Cerebellar cortex (tissue), 1 donor: ENCODE data around the gene CYP2R1.
A peak's percentile ranks its signal among the peaks of the same experiment; 100 is the strongest.

ENCODE experiments used
- DNase-seq: peaks from one replicate; pipeline ENCODE4 v3.0.0-alpha.2; 2015; ENCODE audit warnings: low spot score

The CYP2R1 gene, protein sequence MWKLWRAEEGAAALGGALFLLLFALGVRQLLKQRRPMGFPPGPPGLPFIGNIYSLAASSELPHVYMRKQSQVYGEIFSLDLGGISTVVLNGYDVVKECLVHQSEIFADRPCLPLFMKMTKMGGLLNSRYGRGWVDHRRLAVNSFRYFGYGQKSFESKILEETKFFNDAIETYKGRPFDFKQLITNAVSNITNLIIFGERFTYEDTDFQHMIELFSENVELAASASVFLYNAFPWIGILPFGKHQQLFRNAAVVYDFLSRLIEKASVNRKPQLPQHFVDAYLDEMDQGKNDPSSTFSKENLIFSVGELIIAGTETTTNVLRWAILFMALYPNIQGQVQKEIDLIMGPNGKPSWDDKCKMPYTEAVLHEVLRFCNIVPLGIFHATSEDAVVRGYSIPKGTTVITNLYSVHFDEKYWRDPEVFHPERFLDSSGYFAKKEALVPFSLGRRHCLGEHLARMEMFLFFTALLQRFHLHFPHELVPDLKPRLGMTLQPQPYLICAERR

DNA sequence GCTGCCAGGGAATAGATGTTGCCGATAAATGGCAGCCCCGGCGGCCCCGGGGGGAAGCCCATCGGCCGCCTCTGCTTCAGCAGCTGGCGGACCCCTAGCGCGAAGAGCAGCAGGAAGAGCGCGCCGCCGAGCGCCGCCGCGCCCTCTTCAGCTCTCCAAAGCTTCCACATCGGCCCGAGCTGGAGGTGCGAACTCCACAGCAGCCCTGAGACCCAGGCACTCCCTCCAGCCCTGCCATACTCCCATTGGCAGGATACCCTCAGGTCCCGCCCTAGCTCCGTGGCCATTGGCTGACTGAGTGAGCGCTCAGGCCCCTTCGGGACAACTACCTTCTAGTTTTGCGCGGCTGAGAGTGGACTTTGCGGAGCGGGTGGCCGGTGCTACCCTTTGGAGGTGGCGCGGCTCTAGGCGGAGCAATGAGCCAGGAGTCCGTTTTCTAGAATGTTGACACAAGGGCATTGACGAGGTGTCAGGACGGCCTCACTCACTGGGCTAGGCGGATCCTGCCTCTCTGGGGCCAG lies at the start of gene CYP2R1:
Gene CYP2R1 (minus strand): TSS at position 196 of the 521 bp plus-strand sequence. CDS start 26 bp downstream, at position 170.
- peak; percentile 98 for DNase-seq

- DNase-seq, result no peak
Observed at GRCh38 chr11:14938936-14939335, 46.9 kb upstream of the CYP2R1 start.

DNA sequence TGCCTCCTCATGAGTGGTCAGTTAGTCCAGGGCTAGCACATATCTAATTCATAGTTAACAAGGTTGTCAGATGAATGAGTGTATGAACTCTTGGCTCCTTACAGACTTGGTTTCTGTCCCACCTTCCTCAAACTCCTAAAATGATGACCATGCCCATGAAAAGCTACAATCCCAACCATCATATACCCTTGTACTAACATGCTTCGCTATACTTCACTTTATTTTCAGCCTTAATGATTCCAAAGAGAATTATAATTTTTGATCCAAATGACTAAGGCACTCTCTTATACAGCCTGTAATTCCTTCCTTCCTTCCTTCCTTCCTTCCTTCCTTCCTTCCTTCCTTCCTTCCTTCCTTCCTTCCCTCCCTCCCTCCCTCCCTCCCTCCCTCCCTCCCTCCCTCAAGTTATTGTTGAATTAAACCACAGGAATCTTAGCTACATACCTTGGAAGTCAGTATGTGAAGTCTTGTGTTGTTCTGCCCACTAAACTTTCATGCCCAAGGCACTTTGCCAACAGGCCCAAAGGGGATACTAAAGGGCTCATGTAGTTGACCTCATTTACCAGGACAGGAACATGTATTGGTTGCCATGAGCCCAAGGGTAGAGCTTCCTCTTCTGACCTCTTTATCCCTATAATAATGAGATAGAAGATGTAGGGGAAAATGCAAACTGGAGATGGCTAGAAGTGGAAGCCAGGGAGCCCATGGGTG lies 42.8 kb upstream of the CYP2R1 start:
- no peak for DNase-seq

GRCh38 chr11:14932447-14932846 lies 40.4 kb upstream of the CYP2R1 start:
- no peak for DNase-seq

DNA sequence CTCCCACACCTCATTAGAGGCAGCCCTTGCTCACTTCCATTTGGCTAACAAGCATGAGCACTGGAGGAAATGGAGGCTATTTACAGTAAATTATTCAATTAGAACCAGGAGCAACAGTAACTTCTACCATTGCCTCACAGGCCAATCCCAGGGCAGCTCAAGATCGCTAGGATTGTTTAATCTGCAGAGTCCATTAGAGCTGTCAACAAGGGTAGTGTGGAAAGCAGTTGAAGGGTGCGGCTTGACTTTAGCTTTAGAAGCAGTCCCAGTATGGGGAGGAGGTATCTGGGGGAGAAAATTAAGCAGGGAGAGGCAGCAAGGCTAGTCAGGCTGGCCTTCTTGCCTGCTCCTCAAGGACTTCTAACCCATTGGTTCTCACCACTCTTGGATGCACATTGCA lies 38.3 kb upstream of the CYP2R1 start:
- no peak for DNase-seq

DNA sequence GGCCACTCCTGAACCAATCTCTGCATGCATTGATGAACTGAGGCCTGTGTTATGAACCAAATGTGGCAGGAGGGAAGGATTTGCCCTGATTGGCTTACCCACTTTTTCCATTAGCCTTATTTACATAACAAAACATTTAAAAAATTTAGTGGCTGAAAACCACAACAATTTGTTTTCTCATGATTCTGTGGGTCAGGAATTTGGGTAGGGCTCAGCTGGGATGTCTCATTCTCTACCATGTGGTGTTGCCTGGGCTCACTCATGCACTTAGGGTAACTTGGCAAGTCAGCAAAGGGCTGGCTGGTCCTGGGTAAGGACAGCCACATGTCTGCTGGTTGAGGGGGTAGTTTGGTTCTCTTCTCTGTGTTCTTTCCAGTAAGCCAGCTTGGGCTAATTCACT lies 35.1 kb upstream of the CYP2R1 start:
- no peak for DNase-seq

DNA sequence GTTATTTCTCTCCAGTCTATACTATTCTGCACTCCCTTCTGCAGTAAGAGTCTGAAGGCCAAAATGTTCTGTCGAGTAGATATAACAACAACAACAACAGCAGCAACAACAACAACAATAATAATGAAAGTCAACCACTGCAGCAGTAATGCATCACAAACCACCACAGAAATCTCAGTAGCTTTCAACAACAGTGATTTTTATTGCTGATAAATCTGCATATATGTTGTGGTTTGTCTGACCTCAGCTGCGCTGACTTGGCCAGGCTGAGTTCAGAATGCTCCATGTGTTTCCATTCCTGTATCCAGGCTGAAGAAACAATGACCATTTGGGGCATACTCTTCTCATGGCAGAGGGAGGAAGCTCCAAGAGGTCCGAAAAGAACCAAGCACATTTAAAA lies 32.3 kb upstream of the CYP2R1 start:
- DNase-seq, result no peak

DNA sequence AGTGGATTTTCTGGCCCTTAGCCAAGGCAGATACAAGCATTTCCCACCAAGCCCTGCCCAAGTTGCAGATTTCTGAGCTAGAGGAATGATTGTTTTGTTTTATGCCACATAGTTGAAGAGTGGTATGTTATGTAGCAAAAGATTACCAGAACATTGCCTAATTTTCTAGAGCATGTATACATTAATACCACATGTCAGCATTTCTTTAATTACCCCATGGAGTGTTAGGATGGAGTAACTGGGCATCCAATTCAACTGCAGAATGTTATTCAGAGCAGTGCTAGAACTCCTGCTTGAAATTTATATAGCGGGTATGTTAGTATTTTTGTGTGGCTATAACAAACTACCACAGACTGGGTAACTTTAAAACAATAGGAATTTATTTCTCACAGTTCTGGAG lies 24.4 kb upstream of the CYP2R1 start:
- DNase-seq, result no peak

- no peak for DNase-seq
Observed at GRCh38 chr11:14914536-14914935, 22.5 kb upstream of the CYP2R1 start.

- DNase-seq, result peak; percentile 84
Observed at GRCh38 chr11:14908214-14908880, 16.3 kb upstream of the CYP2R1 start.

DNA sequence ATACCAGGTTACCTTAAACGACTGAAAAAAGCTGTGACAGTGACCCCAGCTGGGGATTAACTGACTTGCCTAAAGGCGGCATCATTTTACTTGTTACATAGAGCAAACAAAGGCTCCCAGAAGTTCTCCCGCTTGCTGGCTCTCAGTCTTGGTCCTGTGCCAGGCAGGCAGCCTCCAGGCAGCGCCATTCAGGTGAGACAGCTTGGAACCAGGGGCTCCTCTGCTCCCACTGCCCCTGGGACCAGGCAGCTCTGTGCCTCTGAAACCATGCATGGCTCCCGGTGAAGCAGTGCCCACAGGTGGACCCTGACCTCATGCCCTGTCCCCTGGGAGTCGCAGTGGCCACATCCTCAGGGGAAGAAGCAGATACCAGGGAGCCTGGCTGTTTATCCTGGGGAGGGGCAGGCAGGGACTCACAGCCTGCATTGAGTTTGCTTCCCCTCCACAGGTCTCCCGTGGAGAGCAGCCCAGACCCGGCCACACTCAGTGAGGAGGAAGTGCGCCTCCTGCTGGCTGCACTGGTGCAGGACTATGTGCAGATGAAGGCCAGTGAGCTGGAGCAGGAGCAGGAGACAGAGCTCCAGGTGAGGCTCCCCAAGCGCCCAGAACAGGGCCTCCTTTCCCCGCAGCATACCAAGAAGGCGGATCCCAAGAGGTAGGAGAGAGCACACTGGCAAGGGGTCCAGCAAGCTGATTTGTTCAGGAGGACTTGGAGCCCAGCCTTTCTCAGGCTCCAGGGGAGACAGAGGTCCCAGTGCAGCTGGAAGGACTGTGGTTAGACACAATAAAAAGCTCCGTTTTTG lies 15.6 kb upstream of the CYP2R1 start:
- DNase-seq, result peak; percentile 60

- DNase-seq, result no peak
Observed at GRCh38 chr11:14906993-14907392, 15.0 kb upstream of the CYP2R1 start.

DNA sequence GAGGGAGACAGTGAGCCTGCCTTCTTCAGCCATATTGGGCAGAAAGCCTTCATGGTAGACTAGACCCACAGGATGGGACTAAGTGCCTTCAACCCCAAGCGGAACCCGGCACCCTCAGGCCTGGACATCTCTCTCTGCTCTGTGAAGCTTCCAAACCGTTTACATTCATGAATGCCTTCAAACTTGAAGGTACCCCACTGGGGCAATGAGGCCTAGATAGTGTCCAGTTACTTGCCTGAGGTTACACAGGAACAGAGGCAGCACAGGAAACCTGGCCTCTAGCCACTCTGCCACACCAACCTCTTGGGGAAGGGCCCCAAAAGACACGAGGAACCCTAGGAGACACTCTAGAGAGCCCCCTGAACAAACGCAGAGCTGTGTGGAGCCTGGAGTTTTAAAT lies 14.5 kb upstream of the CYP2R1 start:
- no peak for DNase-seq

DNA sequence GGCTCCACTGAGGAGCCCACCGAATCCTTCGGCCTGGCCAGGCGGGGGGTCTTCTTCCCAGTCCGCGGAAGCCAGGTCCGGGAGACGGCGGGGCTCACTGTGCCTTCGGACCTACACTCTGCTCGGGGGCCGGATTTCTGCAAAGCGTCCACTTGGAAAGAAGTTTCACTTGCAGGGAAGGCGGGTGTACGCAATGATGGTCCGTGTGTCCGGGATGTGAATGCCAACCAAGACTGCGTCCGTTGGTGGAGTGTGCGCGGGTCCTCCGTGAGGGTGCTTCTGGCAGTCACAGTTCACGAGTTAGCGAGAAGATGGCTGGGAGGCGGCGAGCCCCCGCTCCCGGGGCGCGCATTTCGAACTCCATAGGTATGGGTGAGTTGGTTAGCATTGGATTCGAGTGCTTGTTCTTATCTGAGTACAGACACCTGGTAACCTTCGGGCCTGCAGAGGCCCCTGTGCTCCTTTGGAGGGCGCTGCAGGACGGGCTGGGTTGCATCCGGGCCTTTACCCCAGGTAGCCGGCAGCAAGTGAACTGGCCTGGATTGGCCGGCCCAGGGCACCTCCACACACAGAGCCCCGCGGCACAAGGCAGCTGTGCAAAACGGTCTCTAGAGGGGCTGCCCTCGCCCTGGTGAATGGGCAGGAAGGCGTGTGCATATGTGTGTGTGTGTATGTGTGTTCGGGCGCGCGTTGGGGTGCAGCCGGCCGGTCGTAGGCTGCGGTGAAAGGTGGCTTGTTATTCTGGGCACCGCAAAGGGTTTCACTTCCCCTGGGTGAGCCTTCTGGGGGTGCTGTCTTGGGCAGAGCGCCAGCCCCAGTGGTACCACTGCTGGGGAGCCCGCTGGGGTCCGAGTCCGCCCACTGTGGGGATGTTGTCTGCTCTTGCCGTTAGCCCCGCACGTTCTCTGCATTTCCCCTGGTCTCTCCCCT lies 13.3 kb upstream of the CYP2R1 start:
- peak; percentile 46 for DNase-seq

DNA sequence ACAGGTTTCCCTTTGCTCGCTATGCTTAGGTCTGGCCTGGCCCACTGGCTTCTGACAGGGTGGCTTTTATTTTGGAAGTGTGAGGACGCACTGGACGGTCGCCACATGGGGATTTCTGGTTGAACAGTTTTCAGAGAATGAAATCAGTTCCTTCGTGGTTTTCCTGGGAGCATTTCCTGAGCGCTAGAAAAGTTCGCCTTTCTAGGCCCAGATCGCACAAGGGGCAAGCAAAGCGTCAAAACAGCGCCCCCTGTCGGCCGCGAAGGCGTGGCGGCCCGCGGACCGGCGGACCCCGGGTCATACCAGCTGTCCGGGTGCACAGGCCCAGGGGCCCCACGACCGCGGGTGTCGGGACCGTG lies 12.7 kb upstream of the CYP2R1 start:
- DNase-seq, result peak; percentile 69

DNA sequence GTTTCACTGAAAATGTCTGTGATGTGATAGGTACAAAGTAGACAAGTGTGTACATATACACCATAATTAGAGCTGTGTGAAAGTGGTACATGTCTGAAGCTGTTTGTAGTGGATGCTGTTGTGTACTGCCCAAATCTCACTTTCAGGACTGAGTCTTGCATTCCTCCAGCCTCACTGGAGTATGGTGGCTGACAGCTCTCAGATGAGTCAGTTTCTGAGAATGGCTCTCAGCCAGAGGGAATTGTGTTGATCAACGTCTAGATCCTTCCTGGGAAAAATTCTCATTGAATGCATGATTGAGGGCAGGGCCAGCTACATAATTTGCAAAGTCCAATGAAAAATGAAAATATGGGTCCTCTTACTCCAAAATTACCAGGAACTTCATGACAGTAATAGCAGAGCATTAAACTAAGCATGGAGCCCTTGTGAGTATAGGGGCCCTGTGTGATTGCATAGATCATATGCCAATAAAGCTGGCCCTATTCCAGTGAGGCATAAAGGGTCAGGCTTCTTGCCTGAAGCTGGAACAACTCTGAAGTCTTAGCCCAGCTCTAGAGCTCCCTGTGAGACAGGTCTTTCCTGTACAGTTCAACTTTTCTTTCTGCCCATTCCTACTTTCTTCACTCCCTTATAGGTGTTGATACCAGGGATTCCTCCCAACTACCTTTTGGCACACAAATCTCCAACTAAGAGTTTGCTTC lies 10.8 kb upstream of the CYP2R1 start:
- no peak for DNase-seq

DNA sequence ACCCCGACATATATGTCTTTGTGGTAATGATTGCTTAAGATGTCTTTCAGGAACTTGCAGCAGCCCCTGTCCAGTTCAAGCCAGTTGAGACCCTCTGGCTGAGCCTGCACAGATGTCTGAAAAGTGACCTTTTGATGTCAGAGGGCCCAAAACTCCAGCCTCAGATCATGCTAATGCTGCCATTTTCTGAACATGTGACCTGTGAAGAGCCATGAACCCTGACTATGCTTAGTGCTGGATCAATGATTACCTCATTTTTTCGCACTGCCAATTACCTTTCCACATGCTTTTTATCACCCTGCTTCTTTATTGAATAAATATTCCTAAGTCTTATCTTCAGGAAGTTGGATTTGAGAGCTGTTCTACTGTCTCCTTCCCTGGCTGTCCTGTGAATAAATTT lies 6.9 kb upstream of the CYP2R1 start:
- no peak for DNase-seq

DNA sequence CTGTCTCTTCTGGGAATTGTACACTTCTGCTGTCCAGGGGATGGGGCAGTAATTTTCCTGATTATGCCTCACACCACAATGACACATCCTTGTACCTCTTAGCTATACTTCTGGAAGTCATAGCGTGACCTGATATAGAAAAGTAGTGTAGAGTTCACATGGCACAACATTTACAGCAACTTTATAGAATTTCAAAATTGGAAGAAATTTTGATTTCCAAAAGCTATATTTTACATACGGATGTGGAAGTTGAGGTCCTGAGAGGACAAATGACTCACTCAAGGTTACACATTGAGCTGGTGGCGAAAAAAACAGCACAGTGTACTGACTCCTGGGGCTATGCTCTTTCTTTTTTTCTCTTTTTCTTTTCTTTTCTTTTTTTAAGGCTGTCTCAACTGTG lies 6.3 kb upstream of the CYP2R1 start:
- no peak for DNase-seq

DNA sequence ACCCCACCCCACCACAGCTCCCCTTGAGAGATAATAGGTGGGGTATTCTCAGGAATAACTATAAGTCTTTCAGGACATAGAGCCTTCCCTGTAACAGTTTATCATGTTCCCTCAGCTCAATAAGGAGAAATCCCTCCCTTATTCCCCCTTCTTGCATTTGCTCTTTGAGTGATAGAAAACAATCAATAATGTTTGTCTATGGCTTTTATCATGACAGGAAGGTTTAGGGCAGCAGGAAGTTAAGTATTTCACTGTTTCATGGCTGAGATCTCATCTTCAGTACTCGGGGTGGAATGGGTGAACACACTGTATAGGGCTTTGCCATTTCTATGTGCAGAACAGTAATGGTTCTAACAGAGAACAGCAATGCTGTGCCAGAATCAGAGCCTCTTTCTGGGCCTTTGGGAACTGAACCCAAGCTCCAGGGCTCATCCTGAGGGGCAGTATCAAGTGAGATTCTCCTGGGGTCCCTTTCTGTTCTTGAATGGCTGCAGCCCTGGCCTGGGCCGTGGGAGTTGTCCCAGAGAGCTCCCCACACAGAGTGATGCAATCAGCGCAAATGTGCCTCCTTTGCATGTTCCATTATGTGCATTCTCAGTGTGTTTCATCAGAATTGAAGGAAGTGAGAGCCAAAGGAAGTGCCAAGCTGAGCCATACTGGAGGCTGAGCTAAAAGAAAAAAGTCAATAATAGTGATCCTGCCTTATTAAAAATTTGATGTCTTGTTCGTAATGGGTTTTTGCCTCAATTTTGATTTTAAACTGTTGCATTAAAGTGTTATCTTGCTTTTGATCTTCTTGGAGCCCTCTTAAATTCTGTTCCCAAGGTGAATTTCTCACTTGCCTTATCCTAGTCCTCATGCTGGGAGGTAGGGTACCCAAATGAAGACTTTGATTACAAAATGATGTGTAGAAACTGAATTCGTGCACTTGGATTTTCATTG lies 2.9 kb upstream of the CYP2R1 start:
- no peak for DNase-seq
